Peyer's patch (tissue), 4 donors: Measurements from ENCODE around the gene ARL4A.

Experiments used
- POLR2A ChIP-seq, 2 donors: fragments of 450-650 bp; IDR thresholded peaks; one replicate each; pipeline ENCODE4 v1.5.1; 2017; ENCODE audit warnings: antibody characterized with exemption in 2 of 2, mild to moderate bottlenecking in 2 of 2, moderate library complexity in 2 of 2
- TF ChIP-seq, protein P1 (sequence below), 6 experiments: fragments of 450-650 bp in 4 of 6; fragments of 200-600 bp in 2 of 6; sonication (generic) in 1 of 6; IDR thresholded peaks; one replicate each; pipeline ENCODE4 v1.5.1; 2017 to 2019; ENCODE audit warnings: antibody characterized with exemption in 6 of 6, mild to moderate bottlenecking in 3 of 6, moderate library complexity in 1 of 6

DNA sequence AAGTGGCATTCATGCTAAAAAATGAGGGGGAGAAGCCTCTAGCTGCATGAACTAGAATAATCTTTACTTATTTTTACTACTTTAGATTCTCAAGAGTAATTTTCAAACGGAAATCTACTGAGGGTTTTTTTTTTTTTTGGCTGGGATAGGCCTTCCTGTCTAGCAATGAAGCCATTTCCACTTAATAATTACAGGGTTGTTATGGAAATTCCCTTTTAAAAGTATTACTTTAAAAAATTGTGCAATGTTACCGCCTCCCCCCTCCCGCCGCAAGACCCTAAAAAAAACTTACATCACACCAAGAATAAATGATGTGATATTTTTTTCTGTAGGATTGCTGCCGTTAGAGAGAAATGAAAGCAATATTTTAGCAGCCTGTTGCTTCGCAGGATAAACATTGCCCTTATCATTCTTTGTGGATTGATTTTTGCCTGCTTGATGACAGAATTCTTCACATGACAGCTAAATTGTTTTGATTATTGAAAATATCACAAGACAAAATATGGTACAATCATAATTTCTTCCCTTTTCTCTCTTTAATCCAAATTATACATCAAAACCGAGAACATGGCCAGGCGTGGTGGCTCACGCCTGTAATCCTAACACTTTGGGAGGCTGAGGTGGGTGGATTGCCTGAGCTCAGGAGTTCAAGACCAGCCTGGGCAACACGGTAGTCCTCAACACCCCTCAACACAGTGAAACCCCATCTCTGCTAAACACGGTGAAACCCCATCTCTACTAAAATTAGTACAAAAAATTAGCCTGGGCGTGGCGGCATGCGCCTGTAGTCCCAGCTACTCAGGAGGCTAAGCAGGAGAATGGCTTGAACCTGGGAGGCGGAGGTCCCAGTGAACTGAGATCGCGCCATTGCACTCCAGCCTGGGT, 32.8 kb downstream of the ARL4A start:
- no peak for TF ChIP-seq POLR2A (IDR thresholded peaks at IDR 0.05)
- TF ChIP-seq, protein P1, sequence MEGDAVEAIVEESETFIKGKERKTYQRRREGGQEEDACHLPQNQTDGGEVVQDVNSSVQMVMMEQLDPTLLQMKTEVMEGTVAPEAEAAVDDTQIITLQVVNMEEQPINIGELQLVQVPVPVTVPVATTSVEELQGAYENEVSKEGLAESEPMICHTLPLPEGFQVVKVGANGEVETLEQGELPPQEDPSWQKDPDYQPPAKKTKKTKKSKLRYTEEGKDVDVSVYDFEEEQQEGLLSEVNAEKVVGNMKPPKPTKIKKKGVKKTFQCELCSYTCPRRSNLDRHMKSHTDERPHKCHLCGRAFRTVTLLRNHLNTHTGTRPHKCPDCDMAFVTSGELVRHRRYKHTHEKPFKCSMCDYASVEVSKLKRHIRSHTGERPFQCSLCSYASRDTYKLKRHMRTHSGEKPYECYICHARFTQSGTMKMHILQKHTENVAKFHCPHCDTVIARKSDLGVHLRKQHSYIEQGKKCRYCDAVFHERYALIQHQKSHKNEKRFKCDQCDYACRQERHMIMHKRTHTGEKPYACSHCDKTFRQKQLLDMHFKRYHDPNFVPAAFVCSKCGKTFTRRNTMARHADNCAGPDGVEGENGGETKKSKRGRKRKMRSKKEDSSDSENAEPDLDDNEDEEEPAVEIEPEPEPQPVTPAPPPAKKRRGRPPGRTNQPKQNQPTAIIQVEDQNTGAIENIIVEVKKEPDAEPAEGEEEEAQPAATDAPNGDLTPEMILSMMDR (IDR thresholded peaks at IDR 0.05): no peak
